NK-92 (cell line): ENCODE results near the gene CCDC142.
"Not testable (repeated sequence)": the region's sequence is repeated elsewhere in the genome, so short reads cannot be mapped to it uniquely, and the experiment has no call there.

Source experiments
- DNase-seq: peaks from one replicate; lab custom pipeline; 2025; ENCODE audit not compliant: unreplicated experiment; lab: John Stamatoyannopoulos, UW

CCDC142 gene

GRCh38 chr2:74499267-74499939 lies 16.6 kb upstream of the CCDC142 start, which contains the start of gene LBX2:
LBX2 (minus strand) TSS chr2:74499603; CDS start chr2:74499537, 66 bp downstream.
- no peak for DNase-seq

GRCh38 chr2:74498500-74499266 lies 15.9 kb upstream of the CCDC142 start:
- no peak for DNase-seq

- DNase-seq: no peak
Observed at GRCh38 chr2:74497777-74498499, 15.1 kb upstream of the CCDC142 start.

GRCh38 chr2:74496997-74497776 lies 14.4 kb upstream of the CCDC142 start:
- no peak for DNase-seq

GRCh38 chr2:74495440-74495839 lies 12.6 kb upstream of the CCDC142 start:
- DNase-seq: no peak

- DNase-seq: no peak
Observed at GRCh38 chr2:74493546-74493945, 10.7 kb upstream of the CCDC142 start.

GRCh38 chr2:74491648-74492544 lies 9.1 kb upstream of the CCDC142 start:
- no peak for DNase-seq

- no peak for DNase-seq
Observed at GRCh38 chr2:74489906-74490305, 7.1 kb upstream of the CCDC142 start.

- DNase-seq: no peak
Observed at GRCh38 chr2:74488643-74489481, 6.1 kb upstream of the CCDC142 start.

GRCh38 chr2:74486141-74486540 lies 3.3 kb upstream of the CCDC142 start:
- no peak for DNase-seq

- DNase-seq: not testable (repeated sequence)
Observed at GRCh38 chr2:74483675-74484164, 922 bp upstream of the CCDC142 start.

GRCh38 chr2:74481961-74482800 lies 617 bp downstream of the CCDC142 start:
- DNase-seq: no peak

GRCh38 chr2:74481431-74481830 lies 1.4 kb downstream of the CCDC142 start:
- DNase-seq: no peak

- no peak for DNase-seq
Observed at GRCh38 chr2:74474899-74475298, 7.9 kb downstream of the CCDC142 start.

GRCh38 chr2:74474481-74474880 lies 8.3 kb downstream of the CCDC142 start:
- DNase-seq: no peak

GRCh38 chr2:74472945-74473258 lies 9.9 kb downstream of the CCDC142 start:
- DNase-seq: no peak

GRCh38 chr2:74472086-74472944 lies 10.5 kb downstream of the CCDC142 start, which contains the start of gene MRPL53:
MRPL53 (minus strand) TSS chr2:74472680; CDS start chr2:74472660, 20 bp downstream.
- peak; percentile 73 for DNase-seq
